ENCODE results near the gene IGFBP2.

Gene IGFBP2, protein sequence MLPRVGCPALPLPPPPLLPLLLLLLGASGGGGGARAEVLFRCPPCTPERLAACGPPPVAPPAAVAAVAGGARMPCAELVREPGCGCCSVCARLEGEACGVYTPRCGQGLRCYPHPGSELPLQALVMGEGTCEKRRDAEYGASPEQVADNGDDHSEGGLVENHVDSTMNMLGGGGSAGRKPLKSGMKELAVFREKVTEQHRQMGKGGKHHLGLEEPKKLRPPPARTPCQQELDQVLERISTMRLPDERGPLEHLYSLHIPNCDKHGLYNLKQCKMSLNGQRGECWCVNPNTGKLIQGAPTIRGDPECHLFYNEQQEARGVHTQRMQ

DNA sequence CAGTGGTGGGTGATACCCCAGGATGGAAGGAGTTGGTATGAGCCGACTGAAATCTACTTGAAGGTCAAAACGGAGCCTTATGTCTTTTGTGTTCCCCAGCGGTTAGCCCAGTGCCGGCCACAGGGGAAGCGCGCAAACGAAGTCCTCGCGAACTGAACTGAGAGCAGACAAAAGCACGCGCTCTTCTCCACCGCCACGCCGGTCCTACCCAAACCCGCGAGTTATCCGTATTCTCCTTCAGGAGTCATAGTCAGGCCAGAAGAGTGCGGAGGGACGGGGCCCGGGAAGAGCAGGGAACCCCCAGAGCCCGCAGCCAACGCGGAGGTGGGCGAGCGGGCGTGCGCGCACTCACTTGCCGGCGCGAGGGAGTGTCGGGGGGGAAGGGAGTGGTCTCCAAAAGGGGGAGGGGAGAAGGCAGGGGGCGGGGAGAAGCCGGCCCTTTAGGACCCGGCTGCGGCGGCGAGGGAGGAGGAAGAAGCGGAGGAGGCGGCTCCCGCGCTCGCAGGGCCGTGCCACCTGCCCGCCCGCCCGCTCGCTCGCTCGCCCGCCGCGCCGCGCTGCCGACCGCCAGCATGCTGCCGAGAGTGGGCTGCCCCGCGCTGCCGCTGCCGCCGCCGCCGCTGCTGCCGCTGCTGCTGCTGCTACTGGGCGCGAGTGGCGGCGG is at the start of gene IGFBP2:
IGFBP2 (plus strand) TSS at position 469 of the 664 bp plus-strand sequence; CDS start at position 573, 104 bp downstream.
- no peaks in the 10 kb centered on the region for H3K9me3 ChIP-seq (ENCODE audit: insufficient read depth, low read length)
- H3K9ac ChIP-seq (ENCODE audit: insufficient read length, low read depth): peak within 1 kb of the TSS; percentile 93
- H3K27me3 ChIP-seq (ENCODE audit: insufficient read depth, insufficient read length): peaks cover 12% of the 10 kb centered on the region
- no peak for DNase-seq (ENCODE audit: low read depth, low spot score)
- peaks cover 10% of the 10 kb centered on the region for H3K36me3 ChIP-seq (ENCODE audit: insufficient read depth, insufficient read length, low read length)
- peak within 1 kb of the TSS; percentile 79 for H3K4me3 ChIP-seq (ENCODE audit: insufficient read length, low read depth)
- H3K4me1 ChIP-seq (ENCODE audit: insufficient read depth, insufficient read length): peaks cover 16% of the 10 kb centered on the region
- TF ChIP-seq YY1 (IDR thresholded peaks at IDR 0.05; ENCODE audit: insufficient read depth, insufficient read length) (no peak), SUZ12 (IDR thresholded peaks at IDR 0.05; ENCODE audit: extremely low read depth, insufficient read depth, insufficient read length) (no peak), ZNF274 (IDR thresholded peaks at IDR 0.05; ENCODE audit: low read depth, low read length) (no peak)

DNA sequence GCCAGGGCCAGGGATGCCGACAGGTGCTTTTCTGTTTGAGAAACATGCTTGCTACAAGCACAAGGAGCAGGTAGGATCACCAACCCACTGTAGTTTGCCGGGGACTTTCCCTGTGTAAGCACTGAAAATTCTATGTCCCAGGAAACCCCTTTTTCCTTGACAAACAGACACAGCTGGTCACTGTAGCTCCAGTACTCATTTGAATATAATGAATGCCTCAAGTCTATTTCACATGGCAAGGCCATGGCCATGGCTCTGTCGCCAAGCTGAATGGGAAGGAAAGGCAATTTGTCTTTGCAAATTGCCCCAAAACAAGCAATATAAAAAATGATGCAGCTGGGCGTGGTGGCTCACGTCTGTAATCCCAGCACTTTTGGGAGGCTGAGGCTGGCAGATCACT is 49.6 kb upstream of the IGFBP2 start:
- H3K9ac ChIP-seq (ENCODE audit: insufficient read length, low read depth): no peak overlapping the region
- no peak for TF ChIP-seq SUZ12 (IDR thresholded peaks at IDR 0.05; ENCODE audit: extremely low read depth, insufficient read depth, insufficient read length)
- H3K36me3 ChIP-seq (ENCODE audit: insufficient read depth, insufficient read length, low read length): no peaks in the 10 kb centered on the region
- peaks cover 5% of the 10 kb centered on the region; the same call in 1 of the 2 replicates for H3K9me3 ChIP-seq (ENCODE audit: insufficient read depth, low read length)
- DNase-seq (ENCODE audit: low read depth, low spot score): no peak
- no peaks in the 10 kb centered on the region for H3K27me3 ChIP-seq (ENCODE audit: insufficient read depth, insufficient read length)
- no peak overlapping the region for H3K4me3 ChIP-seq (ENCODE audit: insufficient read length, low read depth)
- H3K4me1 ChIP-seq (ENCODE audit: insufficient read depth, insufficient read length): peaks cover 10% of the 10 kb centered on the region

DNA sequence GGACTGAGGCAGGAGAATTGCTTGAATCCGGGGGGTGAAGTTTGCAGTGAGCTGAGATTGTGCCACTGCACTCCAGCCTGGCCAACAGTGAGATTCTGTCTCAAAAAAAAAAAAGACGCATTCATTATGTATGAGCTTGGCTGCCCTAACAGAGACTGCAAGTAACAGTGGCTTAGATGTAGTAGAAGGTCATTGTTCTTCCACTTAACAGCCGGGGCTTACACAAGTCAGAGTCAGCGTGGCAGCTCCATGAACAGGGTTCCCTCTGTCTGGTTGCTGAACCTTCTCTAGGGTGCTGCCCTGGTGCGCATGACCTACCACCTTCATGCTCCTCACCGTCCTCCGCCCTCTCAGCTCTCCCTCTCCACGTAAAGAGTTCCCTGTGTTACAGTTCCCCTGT is 49.1 kb upstream of the IGFBP2 start:
- H3K9ac ChIP-seq (ENCODE audit: insufficient read length, low read depth): no peak overlapping the region
- H3K27me3 ChIP-seq (ENCODE audit: insufficient read depth, insufficient read length): no peaks in the 10 kb centered on the region
- TF ChIP-seq YY1 (IDR thresholded peaks at IDR 0.05; ENCODE audit: insufficient read depth, insufficient read length) (no peak), ZNF274 (IDR thresholded peaks at IDR 0.05; ENCODE audit: low read depth, low read length) (no peak), SUZ12 (IDR thresholded peaks at IDR 0.05; ENCODE audit: extremely low read depth, insufficient read depth, insufficient read length) (no peak)
- no peak for DNase-seq (ENCODE audit: low read depth, low spot score)
- H3K4me1 ChIP-seq (ENCODE audit: insufficient read depth, insufficient read length): peaks cover 10% of the 10 kb centered on the region
- H3K36me3 ChIP-seq (ENCODE audit: insufficient read depth, insufficient read length, low read length): no peaks in the 10 kb centered on the region
- H3K9me3 ChIP-seq (ENCODE audit: insufficient read depth, low read length): peaks cover 5% of the 10 kb centered on the region; the same call in 1 of the 2 replicates
- H3K4me3 ChIP-seq (ENCODE audit: insufficient read length, low read depth): no peak overlapping the region

DNA sequence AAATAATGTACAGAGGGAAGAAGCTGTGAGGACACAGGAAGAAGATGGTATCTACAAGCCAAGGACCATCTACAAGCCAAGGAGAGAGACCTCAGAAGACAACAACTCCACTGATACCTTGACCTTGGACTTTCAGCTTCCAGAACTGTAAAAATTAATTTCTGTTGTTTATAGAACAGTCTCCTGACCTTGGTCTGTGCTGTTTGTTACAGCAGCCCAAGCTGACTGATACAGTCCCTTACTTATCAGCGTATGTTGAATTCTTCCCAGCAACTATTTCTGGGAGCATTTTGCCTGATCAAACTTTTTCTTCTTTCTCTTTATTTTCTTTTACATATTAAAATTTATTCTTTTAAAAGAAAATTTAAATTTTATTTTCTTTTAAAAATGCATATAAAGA is 47.8 kb upstream of the IGFBP2 start:
- Histone ChIP-seq H3K27me3 (ENCODE audit: insufficient read depth, insufficient read length) (no peaks in the 10 kb centered on the region), H3K4me3 (ENCODE audit: insufficient read length, low read depth) (no peak overlapping the region), H3K36me3 (ENCODE audit: insufficient read depth, insufficient read length, low read length) (no peaks in the 10 kb centered on the region), H3K9me3 (ENCODE audit: insufficient read depth, low read length) (peaks cover 5% of the 10 kb centered on the region; the same call in 1 of the 2 replicates), H3K9ac (ENCODE audit: insufficient read length, low read depth) (no peak overlapping the region), H3K4me1 (ENCODE audit: insufficient read depth, insufficient read length) (peaks cover 10% of the 10 kb centered on the region)
- no peak for DNase-seq (ENCODE audit: low read depth, low spot score)
- TF ChIP-seq ZNF274 (IDR thresholded peaks at IDR 0.05; ENCODE audit: low read depth, low read length): no peak
- no peak for TF ChIP-seq SUZ12 (IDR thresholded peaks at IDR 0.05; ENCODE audit: extremely low read depth, insufficient read depth, insufficient read length)
- no peak for TF ChIP-seq YY1 (IDR thresholded peaks at IDR 0.05; ENCODE audit: insufficient read depth, insufficient read length)

DNA sequence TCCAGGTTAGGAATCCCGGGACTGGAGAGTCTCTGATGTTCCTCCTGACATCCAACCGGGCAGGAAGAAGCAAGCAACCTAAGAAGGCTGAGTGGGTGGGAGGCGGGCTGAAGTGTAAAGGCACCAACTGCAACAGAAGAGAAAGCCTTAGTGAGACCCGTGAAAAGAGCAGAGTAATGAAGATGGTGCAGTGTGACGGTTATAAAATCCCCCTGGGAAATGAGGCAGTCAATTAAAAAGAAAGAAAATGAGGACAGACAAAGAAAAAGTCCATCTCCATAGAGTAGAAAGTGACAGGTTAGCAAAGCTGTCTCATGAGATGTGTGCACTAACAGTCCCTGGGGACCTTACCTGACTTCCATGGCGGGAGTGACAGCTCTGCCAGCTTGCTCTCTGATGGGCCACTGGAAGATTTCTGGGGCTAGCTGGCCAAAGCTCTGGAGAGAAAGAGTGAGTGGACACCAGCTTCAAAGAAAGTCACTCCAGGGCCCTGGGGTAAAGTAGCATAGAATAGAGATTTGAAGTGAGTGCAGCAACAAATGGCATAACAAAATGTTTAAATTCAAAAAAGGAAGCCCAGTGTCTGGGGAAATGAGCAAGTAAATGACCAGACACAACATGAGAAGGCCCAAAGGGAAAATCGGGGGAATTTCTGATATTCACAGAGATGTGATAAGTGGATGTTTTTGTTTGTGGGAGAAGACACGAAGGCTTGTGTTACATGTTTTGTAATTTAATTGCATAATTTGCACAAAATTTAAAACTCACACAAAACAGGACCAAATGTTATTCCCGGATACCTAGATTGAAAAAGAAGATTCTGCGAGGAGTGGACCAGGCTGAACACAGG is 44.1 kb upstream of the IGFBP2 start:
- no peaks in the 10 kb centered on the region for H3K27me3 ChIP-seq (ENCODE audit: insufficient read depth, insufficient read length)
- no peak overlapping the region for H3K4me3 ChIP-seq (ENCODE audit: insufficient read length, low read depth)
- peaks cover 9% of the 10 kb centered on the region for H3K4me1 ChIP-seq (ENCODE audit: insufficient read depth, insufficient read length)
- H3K9me3 ChIP-seq (ENCODE audit: insufficient read depth, low read length): peaks cover 5% of the 10 kb centered on the region; the same call in 1 of the 2 replicates
- no peak for TF ChIP-seq ZNF274 (IDR thresholded peaks at IDR 0.05; ENCODE audit: low read depth, low read length)
- no peak for TF ChIP-seq SUZ12 (IDR thresholded peaks at IDR 0.05; ENCODE audit: extremely low read depth, insufficient read depth, insufficient read length)
- no peak for TF ChIP-seq YY1 (IDR thresholded peaks at IDR 0.05; ENCODE audit: insufficient read depth, insufficient read length)
- H3K36me3 ChIP-seq (ENCODE audit: insufficient read depth, insufficient read length, low read length): no peaks in the 10 kb centered on the region
- H3K9ac ChIP-seq (ENCODE audit: insufficient read length, low read depth): no peak overlapping the region
- no peak for DNase-seq (ENCODE audit: low read depth, low spot score)

DNA sequence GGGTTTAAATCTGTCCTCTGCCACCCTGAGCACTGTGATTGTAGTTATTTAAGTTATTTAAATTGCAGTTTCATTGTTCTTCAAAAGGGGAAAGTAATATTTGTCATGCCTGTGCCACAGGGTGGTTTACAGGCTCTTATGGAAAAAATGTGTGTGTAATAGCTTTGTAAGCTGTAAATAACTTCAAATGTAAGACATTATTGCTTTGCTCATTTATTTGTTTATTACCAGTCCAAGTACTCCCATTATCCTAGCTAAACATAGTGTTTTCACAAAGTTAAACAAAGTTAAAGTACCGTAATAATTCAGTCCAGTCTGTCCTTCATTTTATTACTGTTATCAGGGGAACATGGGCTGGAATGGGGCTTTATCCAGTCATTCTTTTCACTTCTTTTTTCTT is 43.4 kb upstream of the IGFBP2 start:
- Histone ChIP-seq H3K4me1 (ENCODE audit: insufficient read depth, insufficient read length) (peaks cover 3% of the 10 kb centered on the region), H3K27me3 (ENCODE audit: insufficient read depth, insufficient read length) (no peaks in the 10 kb centered on the region), H3K4me3 (ENCODE audit: insufficient read length, low read depth) (no peak overlapping the region), H3K9me3 (ENCODE audit: insufficient read depth, low read length) (peaks cover 5% of the 10 kb centered on the region; the same call in 1 of the 2 replicates), H3K9ac (ENCODE audit: insufficient read length, low read depth) (no peak overlapping the region), H3K36me3 (ENCODE audit: insufficient read depth, insufficient read length, low read length) (no peaks in the 10 kb centered on the region)
- TF ChIP-seq ZNF274 (IDR thresholded peaks at IDR 0.05; ENCODE audit: low read depth, low read length) (no peak), SUZ12 (IDR thresholded peaks at IDR 0.05; ENCODE audit: extremely low read depth, insufficient read depth, insufficient read length) (no peak), YY1 (IDR thresholded peaks at IDR 0.05; ENCODE audit: insufficient read depth, insufficient read length) (no peak)
- DNase-seq (ENCODE audit: low read depth, low spot score): no peak
